NCI-H1105 (cell line): Measurements from ENCODE around the gene RAB3GAP2.
"Not testable (repeated sequence)": the region's sequence is repeated elsewhere in the genome, so short reads cannot be mapped to it uniquely, and the experiment has no call there.

ENCODE experiments used
- DNase-seq: peaks from one replicate; lab custom pipeline; 2025; lab: John Stamatoyannopoulos, UW

Gene RAB3GAP2

GRCh38 chr1:220283625-220284024 is 11.4 kb upstream of the RAB3GAP2 start:
- no peak for DNase-seq

- DNase-seq = no peak
Measured at GRCh38 chr1:220281159-220281574, 8.9 kb upstream of the RAB3GAP2 start.

DNA sequence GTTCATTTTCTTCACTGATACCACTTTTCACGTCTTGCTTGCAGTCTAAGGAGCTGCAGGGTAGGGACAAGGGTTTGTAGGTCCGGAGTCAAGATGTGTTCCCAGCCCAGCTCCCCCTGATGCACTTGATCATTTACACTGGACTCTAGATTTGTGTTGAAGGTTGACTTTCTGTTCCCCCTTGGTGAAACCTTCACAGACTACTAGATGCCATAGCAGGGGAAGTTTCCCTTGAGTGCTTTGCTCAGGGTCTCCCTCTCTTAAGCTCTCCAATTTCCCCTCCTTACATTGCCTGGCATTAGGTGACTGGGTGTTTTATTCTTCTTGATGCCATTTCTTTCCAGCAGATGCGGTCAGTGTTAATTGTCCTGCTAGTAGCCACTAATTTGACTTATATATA is 8.0 kb upstream of the RAB3GAP2 start:
- DNase-seq = no peak

DNA sequence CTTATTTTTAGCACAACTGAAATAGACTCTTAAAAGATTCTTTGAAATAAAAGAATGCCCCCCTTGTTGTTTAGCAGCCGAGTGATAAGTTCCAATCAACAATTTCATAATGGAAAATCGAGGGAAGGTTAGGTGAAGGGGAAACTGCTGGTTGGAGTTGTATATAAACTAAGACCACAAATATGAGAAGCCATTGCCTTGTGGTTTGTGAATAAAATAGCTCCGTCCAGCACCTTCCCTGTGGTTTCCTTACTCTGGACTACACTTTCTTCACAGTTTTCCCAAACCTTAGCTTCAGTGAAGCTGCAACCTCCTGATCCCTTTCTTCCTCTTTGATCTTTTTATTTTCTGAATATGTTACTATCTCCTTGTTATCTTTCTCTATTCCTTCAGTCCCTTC is 6.7 kb upstream of the RAB3GAP2 start:
- no peak for DNase-seq

GRCh38 chr1:220275430-220275829 is 3.2 kb upstream of the RAB3GAP2 start:
- DNase-seq = no peak

GRCh38 chr1:220274251-220274855 is 2.1 kb upstream of the RAB3GAP2 start:
- DNase-seq = no peak

DNA sequence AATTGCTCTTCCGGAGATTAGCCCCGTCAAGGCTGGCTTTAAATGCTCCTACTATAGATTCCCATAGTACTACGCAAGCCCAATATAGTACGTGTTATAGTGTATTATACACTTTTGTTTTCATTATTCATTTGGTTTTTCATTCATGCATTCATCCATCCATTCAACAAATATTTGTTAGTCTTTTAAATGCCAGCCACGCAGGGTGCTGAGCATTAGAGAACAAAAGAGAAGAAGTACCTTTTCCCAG is 513 bp upstream of the RAB3GAP2 start:
- no peak for DNase-seq

DNA sequence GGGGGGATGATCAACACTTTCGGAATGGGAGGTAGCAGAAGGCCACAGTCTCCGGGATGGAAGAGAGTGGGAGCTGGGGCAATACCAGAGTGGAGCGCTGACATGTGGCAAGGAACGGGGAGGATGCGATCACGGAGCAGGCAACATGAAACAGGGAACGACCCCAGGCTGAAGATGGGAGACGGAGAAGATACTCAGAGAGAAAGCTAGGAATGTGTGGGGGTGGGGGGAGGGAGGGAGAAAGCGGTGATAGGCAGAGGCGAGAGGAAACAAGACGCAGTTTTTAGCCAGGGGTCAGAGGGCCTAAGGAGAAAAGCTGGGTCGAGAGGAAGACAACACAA is 577 bp downstream of the RAB3GAP2 start:
- DNase-seq = no peak

DNA sequence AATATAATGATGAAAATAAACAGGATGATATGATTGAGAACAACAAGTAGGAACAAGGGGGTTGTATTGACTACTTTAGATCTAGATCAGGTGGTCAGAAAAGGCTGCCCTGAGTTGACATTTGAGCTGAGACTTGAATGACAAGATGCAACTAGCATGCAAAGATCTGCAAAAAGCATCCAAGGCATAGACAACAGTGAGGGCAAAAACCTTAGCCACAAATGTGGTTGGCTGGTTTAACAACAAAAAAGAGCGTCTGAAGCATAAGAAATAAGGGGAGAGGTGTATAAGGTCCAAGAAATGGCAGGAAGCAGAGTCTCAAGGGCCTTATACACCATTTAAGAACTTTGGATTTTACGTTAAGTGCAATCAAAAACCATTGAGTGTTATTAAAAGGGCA is 3.2 kb downstream of the RAB3GAP2 start:
- DNase-seq = no peak

DNA sequence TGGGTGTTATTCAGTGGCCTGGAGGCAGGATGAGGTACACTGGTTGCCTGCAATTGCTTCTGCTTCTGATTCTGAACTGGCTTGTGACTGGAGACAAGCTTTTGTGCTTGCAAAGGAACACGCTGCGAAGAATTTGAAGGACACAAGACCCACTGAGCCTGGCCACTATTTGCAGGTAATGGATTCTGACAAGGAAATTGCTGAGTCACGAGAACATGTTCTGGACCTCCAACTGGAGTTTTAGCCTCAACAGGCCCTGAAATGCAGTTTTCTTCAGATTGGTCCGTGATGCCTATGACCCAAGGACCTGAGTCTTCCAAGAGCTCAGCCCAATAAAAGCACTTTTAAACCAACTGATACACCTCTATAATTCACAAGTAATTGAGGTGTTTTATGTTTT is 4.6 kb downstream of the RAB3GAP2 start:
- DNase-seq = no peak

- not testable (repeated sequence) for DNase-seq
Measured at GRCh38 chr1:220260228-220260627, 12.0 kb downstream of the RAB3GAP2 start.

DNA sequence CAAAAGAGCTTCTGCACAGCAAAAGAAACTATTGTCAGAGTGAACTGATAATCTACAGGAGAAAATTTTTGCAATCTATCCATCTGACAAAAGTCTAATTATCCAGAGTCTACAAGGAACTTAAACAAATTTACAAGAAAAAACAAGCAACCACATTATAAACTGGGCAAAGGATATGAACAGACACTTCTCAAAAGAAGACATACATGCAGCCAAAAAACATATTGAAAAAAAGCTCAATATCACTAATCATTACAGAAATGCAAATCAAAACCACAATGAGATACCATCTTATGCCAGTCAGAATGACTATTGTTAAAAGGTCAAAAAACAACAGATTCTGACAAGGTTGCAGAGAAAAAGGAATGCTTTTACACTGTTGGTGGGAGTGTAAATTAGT is 12.5 kb downstream of the RAB3GAP2 start:
- DNase-seq = not testable (repeated sequence)

- DNase-seq = not testable (repeated sequence)
Measured at GRCh38 chr1:220256194-220256593, 16.1 kb downstream of the RAB3GAP2 start.

GRCh38 chr1:220255204-220255603 is 17.0 kb downstream of the RAB3GAP2 start:
- DNase-seq = no peak

DNA sequence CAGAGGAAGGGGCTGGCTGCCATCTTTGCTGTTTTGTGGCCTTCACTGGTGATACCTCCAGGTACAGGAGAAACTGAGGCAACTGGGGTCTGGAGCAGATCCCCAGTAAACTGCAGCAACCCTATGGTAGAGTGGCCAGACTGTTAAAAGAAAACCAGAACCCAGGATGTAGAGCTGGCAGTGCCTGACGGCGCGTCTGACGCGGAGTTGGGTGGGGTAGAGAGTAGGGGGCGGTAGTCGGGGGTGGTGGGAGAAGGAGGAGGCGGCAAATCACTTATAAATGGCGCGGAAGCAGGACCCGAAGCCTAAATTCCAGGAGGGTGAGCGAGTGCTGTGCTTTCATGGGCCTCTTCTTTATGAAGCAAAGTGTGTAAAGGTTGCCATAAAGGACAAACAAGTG is 19.0 kb downstream of the RAB3GAP2 start:
- not testable (repeated sequence) for DNase-seq

DNA sequence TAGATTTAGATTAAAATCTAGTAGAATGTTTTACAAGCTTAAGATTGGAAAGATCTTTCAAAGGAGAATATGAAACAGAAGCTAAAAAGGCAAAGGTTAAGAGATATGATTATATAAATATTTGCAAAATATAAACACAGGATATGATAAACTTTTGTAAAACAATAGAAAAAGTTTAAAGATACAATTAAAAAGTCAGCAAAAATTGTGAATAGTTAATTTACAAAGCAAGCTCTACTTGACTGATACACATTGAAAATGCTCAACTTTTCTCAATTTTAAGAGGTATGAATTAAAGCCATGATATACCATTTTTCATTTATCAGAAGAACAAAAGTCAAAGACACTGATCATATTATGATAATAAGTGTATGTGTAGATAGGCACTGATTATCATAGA is 21.0 kb downstream of the RAB3GAP2 start:
- no peak for DNase-seq

GRCh38 chr1:220250681-220251080 is 21.6 kb downstream of the RAB3GAP2 start:
- no peak for DNase-seq

DNA sequence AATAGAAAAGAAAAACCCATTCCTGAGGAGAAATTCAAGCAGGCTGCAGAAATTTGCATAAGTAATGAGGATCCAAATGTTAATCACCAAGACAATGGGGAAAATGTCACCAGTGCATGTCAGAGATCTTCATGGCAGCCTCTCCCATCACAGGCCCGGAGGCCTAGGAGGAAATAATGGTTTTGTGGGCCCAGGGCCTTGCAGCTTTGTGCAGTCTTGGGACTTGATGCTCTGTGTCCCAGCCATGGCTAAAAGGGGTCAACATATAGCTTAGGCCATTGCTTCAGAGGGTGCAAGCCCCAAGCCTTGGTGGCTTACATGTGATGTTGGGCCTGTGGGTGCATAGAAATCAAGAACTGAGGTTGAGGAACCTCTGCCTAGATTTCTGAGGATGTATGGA is 22.7 kb downstream of the RAB3GAP2 start:
- no peak for DNase-seq

GRCh38 chr1:220248715-220249265 is 23.5 kb downstream of the RAB3GAP2 start:
- not testable (repeated sequence) for DNase-seq

GRCh38 chr1:220245900-220246299 is 26.4 kb downstream of the RAB3GAP2 start:
- not testable (repeated sequence) for DNase-seq

DNA sequence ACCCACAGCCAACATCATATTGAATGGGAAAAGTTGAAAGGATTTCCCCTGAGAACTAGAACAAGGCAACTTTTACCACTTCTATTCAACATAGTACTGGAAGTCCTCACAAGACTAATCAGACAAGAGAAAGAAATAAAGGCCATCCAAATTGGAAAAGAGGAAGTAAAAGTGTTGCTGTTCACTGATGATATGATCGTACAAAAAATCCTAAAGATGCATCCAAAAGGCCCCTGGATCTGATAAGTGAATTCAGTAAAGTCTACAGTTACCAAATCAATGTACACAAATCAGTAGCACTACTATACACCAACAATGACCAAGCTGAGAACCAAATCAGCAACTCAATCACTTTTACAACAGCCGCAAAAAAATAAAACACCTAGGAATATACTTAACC is 28.3 kb downstream of the RAB3GAP2 start:
- no peak for DNase-seq

GRCh38 chr1:220241072-220241663 is 31.1 kb downstream of the RAB3GAP2 start:
- no peak for DNase-seq

DNA sequence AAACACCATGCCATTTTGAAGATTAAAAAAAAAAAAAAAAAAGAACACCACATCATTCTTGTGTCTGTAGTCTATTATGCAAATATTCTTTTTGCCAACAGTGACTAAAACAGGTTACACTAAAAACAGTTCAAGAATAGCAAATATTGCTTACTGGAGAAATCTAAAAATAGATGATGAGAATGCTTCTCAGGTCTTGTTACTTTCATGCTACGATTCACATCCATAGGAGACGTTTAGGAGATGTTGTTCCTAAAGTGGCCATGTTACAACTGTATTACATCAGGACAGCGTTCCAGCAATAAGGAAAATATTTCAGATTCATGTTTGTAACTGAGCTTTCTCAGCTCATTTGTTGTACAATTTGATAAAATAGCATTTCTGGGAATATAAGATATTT is 32.3 kb downstream of the RAB3GAP2 start:
- no peak for DNase-seq

DNA sequence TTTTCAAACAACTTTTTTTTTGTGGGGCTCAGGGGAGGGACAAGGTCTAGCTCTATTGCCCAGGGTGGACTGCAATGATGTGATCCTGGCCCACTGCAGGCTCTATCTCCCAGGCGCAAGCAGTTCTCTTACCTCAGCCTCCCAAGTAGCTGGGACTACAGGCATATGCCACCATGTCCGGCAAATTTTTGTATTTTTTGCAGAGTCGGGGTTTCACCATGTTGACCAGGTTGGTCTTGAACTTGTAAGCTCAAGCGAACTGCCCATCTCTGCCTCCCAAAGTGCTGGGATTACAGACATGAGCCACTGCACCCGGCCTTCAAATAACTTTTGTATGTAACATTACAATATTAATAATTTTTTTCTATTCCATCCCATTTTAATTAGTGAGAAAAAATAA is 33.0 kb downstream of the RAB3GAP2 start:
- no peak for DNase-seq
